KOPT-K1 (cell line): Measurements from ENCODE around the gene MCL1.
"Not testable (repeated sequence)": the region's sequence is repeated elsewhere in the genome, so short reads cannot be mapped to it uniquely, and the experiment has no call there.

Source experiments
- H3K27ac ChIP-seq: fragments of 200-600 bp; sonication (generic); 2 replicates; pipeline ENCODE4 v1.5.1; 2016; ENCODE audit warnings: antibody characterized with exemption, mild to moderate bottlenecking, low read depth, low read length; ENCODE audit not compliant: poor library complexity, severe bottlenecking
- H3K36me3 ChIP-seq: fragments of 200-600 bp; sonication (generic); 2 replicates; pipeline ENCODE4 v1.5.1; 2017; ENCODE audit warnings: antibody characterized with exemption, mild to moderate bottlenecking, low read length, moderate library complexity; ENCODE audit not compliant: insufficient read depth
- H3K9me3 ChIP-seq: fragments of 200-600 bp; sonication (generic); 2 replicates; pipeline ENCODE4 v1.5.1; 2017; ENCODE audit warnings: antibody characterized with exemption, low read length, mild to moderate bottlenecking; ENCODE audit not compliant: insufficient read depth, poor library complexity, severe bottlenecking

The MCL1 gene

GRCh38 chr1:150566589-150567340, 12.6 kb downstream of the MCL1 start:
- Histone ChIP-seq H3K9me3 (no peaks in the 10 kb centered on the region), H3K27ac (peak overlapping the region; percentile 84), H3K36me3 (peaks cover 11% of the 10 kb centered on the region)

DNA sequence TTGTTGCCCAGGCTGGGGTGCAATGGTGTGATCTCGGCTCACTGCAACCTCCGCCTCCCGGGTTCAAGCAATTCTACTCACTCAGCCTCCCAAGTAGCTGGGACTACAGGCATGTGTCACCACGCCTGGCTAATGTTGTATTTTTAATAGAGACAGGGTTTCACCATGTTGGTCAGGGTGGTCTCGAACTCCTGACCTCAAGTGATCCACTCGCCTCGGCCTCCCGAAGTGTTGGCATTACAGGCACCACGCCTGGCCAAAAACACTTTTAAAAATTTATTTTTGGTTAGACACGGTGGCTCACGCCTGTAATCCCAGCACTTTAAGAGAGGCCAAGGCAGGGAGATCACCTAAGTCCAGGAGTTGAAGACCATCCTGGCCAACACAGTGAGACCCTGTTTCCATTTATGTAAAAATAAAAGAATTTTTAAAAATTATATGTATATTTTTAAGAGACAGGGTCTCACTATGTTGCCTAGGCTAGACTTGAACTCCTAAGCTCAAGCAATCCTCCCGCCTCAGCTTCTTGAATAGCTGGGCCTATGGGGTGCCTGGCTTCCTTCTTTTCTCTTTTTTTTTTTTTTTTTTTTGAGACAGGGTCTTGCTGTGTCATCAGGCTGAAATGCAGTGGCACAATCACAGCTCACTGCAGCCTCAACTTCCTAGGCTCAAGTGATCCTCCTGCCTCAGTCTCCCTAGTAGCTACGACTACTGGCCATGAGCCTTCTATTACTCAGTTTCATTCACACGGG, 14.0 kb downstream of the MCL1 start:
- H3K36me3 ChIP-seq, H3K27ac ChIP-seq, H3K9me3 ChIP-seq: not testable (repeated sequence)

- H3K9me3 ChIP-seq: no peaks in the 10 kb centered on the region
- H3K36me3 ChIP-seq: no peaks in the 10 kb centered on the region
- H3K27ac ChIP-seq: peak overlapping the region; percentile 72
Observed at GRCh38 chr1:150564051-150564991, 15.1 kb downstream of the MCL1 start.

DNA sequence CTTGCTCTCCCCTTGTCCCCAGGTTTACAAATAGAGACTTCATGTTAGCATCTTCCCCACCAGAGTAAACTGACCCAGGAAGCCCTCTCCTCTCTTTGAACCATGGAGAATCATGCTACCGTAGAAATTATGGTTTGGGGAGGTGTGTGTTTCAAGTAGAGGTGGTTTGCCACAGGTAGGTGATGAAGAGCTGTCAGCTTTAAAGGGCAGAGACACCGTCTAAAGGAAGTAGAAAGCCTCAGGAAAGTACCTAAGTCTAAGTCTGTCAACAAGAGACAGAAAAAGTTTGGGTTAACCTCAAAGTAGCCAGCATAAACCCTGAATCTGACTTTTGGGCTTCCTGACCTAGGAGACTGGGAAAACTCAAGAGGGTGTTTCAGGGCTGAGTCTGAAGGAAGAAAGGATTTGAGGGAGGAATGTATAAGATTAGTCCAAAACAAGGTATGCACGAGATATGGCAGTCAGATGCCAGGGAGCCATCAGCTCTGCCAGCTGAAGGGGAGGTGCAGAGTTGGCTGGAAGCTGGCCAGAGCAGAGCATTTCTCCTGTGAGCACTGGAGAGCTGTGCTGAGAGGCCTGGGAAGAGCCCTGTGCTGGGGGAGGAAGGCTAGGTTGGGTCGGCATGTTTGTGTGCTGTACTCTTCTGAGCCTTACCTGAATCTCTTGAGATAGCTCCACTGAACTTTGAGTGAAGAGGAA, 15.9 kb downstream of the MCL1 start:
- no peaks in the 10 kb centered on the region for H3K36me3 ChIP-seq
- H3K27ac ChIP-seq: peak overlapping the region; percentile 72
- no peaks in the 10 kb centered on the region for H3K9me3 ChIP-seq

DNA sequence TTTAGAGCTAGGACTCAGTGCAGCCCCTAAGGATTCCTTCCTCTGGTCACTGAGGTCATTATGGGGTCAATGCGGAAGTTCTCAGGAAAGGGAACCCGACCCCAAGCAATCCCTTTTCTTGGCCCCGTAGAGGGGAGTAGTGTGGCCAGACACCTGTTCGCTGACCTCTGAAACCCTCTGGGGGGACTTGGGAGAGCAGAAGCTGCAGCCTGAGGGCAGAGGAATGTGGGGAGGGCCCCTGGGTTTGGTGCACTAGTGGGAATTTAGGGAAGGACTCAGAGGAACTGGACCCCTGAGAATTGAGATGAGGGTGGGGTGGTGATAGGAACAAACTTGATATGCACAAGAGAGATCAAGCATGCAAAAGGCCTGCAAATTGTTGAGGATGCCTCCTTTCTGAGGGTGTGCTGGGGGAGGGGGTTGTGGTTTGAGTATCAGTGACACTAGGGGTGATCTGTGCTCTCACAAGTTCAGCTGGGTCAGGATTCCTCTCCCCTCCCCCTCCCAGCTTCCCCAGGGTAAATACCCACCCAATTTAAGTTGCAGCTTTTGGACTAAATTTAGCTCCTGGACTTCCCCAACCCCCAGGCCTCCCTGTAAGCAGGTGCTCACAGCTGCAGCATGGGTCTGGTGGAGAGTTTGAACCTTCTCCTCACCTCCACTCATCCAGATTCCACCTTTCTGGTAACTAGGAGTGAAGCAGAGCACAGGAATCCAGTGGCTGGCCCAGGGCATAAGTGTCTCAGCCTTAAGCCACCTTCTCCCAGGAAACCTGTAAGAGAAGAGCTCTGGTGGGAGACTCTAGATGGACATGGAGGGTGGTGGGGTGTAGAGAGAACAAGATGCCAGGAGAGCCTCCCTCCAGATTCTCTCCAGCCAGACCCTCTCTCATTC, 16.7 kb downstream of the MCL1 start:
- Histone ChIP-seq H3K36me3 (no peaks in the 10 kb centered on the region), H3K27ac (peak overlapping the region; percentile 72), H3K9me3 (no peaks in the 10 kb centered on the region)

GRCh38 chr1:150561974-150562445, 17.4 kb downstream of the MCL1 start:
- Histone ChIP-seq H3K27ac (peak overlapping the region; percentile 72), H3K36me3 (no peaks in the 10 kb centered on the region), H3K9me3 (no peaks in the 10 kb centered on the region)

DNA sequence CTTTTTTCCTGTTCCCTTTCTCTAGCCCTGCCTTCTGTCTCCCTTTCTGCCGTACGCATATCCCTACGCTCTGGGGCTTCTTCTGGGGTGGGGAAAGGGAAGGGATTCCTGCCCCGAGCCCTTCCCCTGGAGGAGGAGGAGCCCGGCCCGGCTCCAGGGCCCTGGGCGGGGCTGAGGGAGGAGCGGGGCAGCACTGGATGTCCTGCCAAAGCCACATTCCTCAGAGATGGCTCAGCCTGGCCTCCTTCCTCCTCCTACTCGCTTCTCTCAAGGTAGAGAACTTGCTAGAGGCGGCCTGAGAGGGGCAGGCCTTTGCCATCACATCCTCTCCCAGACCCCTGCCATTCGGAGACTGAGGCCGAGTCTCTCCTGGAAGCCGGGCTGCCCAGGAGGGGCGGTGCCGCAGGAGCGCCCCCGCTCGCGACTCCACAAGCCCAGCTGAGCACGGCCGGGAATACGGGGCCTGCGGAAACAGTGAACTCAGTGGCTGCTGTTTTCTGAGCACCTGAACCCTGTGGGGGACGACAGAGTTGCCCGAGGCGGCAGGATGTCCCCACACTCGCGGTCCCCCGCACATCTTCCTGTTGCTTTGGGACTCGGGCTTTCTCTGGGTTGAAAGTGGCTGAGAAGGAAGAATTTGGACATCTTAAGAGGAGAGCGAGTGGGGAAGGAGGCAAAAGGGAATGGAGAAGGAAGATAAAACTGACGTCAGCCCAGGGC, 18.0 kb downstream of the MCL1 start:
- no peaks in the 10 kb centered on the region for H3K36me3 ChIP-seq
- H3K9me3 ChIP-seq: no peaks in the 10 kb centered on the region
- H3K27ac ChIP-seq: peak overlapping the region; percentile 72

- Histone ChIP-seq H3K27ac (peak overlapping the region; percentile 72), H3K9me3 (no peaks in the 10 kb centered on the region), H3K36me3 (no peaks in the 10 kb centered on the region)
Observed at GRCh38 chr1:150560576-150561253, 18.7 kb downstream of the MCL1 start.

DNA sequence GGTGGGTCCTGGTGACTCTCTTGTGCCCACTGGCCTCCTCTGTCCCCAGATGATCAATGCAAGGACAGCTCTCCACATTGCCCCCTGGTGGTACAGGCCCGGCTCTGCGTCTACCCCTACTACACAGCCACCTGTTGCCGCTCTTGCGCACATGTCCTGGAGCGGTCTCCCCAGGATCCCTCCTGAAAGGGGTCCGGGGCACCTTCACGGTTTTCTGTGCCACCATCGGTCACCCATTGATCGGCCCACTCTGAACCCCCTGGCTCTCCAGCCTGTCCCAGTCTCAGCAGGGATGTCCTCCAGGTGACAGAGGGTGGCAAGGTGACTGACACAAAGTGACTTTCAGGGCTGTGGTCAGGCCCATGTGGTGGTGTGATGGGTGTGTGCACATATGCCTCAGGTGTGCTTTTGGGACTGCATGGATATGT, 19.4 kb downstream of the MCL1 start:
- Histone ChIP-seq H3K36me3 (no peaks in the 10 kb centered on the region), H3K27ac (no peak overlapping the region), H3K9me3 (no peaks in the 10 kb centered on the region)

DNA sequence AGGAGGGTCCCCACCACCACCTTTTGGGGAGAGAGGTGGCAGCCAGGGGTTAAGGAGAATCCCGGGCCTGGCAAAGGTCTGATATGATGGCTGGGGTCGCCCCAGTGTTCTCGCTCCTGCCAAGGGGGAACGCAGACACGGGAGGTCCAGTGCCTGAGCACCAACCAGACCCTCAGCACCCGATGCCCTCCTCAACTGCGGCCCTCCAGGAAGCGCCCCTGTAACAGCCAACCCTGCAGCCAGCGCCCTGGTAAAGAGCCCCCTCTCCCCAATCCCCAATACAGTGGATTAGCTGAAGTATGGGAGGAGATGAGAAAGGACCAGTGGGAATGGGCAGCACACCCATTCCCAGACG, 19.8 kb downstream of the MCL1 start:
- H3K27ac ChIP-seq: no peak overlapping the region
- no peaks in the 10 kb centered on the region for H3K36me3 ChIP-seq
- H3K9me3 ChIP-seq: no peaks in the 10 kb centered on the region

GRCh38 chr1:150558761-150559655, 20.4 kb downstream of the MCL1 start:
- Histone ChIP-seq H3K36me3 (no peaks in the 10 kb centered on the region), H3K9me3 (no peaks in the 10 kb centered on the region), H3K27ac (no peak overlapping the region)

DNA sequence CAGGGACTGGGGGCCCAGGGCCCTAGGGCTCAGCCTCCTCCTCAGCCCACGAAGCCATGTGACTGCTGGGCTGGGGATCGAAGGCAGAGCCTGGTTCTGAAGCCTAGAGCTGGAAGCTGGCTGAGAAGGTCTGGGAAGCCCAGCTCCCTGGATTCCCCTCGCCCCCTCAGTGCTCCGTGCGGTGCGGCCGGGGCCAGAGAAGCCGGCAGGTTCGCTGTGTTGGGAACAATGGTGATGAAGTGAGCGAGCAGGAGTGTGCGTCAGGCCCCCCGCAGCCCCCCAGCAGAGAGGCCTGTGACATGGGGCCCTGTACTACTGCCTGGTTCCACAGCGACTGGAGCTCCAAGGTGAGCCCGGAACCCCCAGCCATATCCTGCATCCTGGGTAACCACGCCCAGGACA, 21.1 kb downstream of the MCL1 start:
- no peaks in the 10 kb centered on the region for H3K9me3 ChIP-seq
- H3K27ac ChIP-seq: no peak overlapping the region
- no peaks in the 10 kb centered on the region for H3K36me3 ChIP-seq
